ENCODE data around the gene SORCS1. TPM values are rescaled to one million over a fixed set of nuclear protein-coding genes. Genes with fewer than 3 reads are reported as not detected.

Gene SORCS1
- total RNA-seq, 1 experiment from 2014 or later: not detected

GRCh38 chr10:106741006-106741530, 423.4 kb downstream of the SORCS1 start:
- DNase-seq (ENCODE audit: low read depth): no peak

GRCh38 chr10:106740071-106740470, 424.4 kb downstream of the SORCS1 start:
- DNase-seq (ENCODE audit: low read depth): no peak

- no peak for DNase-seq (ENCODE audit: low read depth)
These were observed 430.3 kb downstream of the SORCS1 start for GRCh38 chr10:106734220-106734619.

- DNase-seq (ENCODE audit: low read depth): no peak
These were observed 436.3 kb downstream of the SORCS1 start for GRCh38 chr10:106728232-106728631.

- DNase-seq (ENCODE audit: low read depth): no peak
These were observed 437.3 kb downstream of the SORCS1 start for GRCh38 chr10:106727170-106727569.

GRCh38 chr10:106722524-106722923, 442.0 kb downstream of the SORCS1 start:
- no peak for DNase-seq (ENCODE audit: low read depth)

GRCh38 chr10:106720683-106721082, 443.8 kb downstream of the SORCS1 start:
- DNase-seq (ENCODE audit: low read depth): no peak

- DNase-seq (ENCODE audit: low read depth): no peak
These were observed 448.1 kb downstream of the SORCS1 start for GRCh38 chr10:106716381-106716780.

- DNase-seq (ENCODE audit: low read depth): no peak
These were observed 449.6 kb downstream of the SORCS1 start for GRCh38 chr10:106714734-106715555.

- DNase-seq (ENCODE audit: low read depth): no peak
These were observed 450.7 kb downstream of the SORCS1 start for GRCh38 chr10:106713846-106714245.

GRCh38 chr10:106712988-106713387, 451.5 kb downstream of the SORCS1 start:
- DNase-seq (ENCODE audit: low read depth): no peak

GRCh38 chr10:106711313-106711906, 453.1 kb downstream of the SORCS1 start:
- DNase-seq (ENCODE audit: low read depth): peak; percentile 15

GRCh38 chr10:106708506-106708905, 456.0 kb downstream of the SORCS1 start:
- no peak for DNase-seq (ENCODE audit: low read depth)

- no peak for DNase-seq (ENCODE audit: low read depth)
These were observed 456.8 kb downstream of the SORCS1 start for GRCh38 chr10:106707657-106708056.

- no peak for DNase-seq (ENCODE audit: low read depth)
These were observed 458.4 kb downstream of the SORCS1 start for GRCh38 chr10:106706127-106706526.

GRCh38 chr10:106705681-106706100, 458.8 kb downstream of the SORCS1 start:
- DNase-seq (ENCODE audit: low read depth): peak; percentile 45

- DNase-seq (ENCODE audit: low read depth): no peak
These were observed 468.3 kb downstream of the SORCS1 start for GRCh38 chr10:106696239-106696638.

GRCh38 chr10:106694696-106695095, 469.8 kb downstream of the SORCS1 start:
- no peak for DNase-seq (ENCODE audit: low read depth)

- DNase-seq (ENCODE audit: low read depth): no peak
These were observed 482.3 kb downstream of the SORCS1 start for GRCh38 chr10:106682175-106682574.

GRCh38 chr10:106680061-106680460, 484.4 kb downstream of the SORCS1 start:
- no peak for DNase-seq (ENCODE audit: low read depth)

- no peak for DNase-seq (ENCODE audit: low read depth)
These were observed 485.2 kb downstream of the SORCS1 start for GRCh38 chr10:106679314-106679713.

- DNase-seq (ENCODE audit: low read depth): peak; percentile 2
These were observed 491.9 kb downstream of the SORCS1 start for GRCh38 chr10:106672517-106673175.

- DNase-seq (ENCODE audit: low read depth): no peak
These were observed 502.8 kb downstream of the SORCS1 start for GRCh38 chr10:106661767-106662140.
